Inflammatory macrophage treated with lipopolysaccharide for 4 hours (primary cell): ENCODE data around the gene FIGNL1.

Source experiments
- DNase-seq: peaks from one replicate; pipeline ENCODE4 v3.0.0-alpha.2; 2020

FIGNL1 gene

GRCh38 chr7:50449881-50450589 lies at the start of gene FIGNL1:
TSS of gene FIGNL1 (minus strand) at chr7:50450350. CDS start at chr7:50447287, 3,063 bp downstream.
- peak; percentile 77 for DNase-seq

GRCh38 chr7:50499092-50499491 lies 48.9 kb upstream of the FIGNL1 start:
- no peak for DNase-seq

- DNase-seq: no peak
Measured at GRCh38 chr7:50497968-50498367, 47.8 kb upstream of the FIGNL1 start.

- DNase-seq: no peak
Measured at GRCh38 chr7:50497068-50497642, 47.0 kb upstream of the FIGNL1 start.

- no peak for DNase-seq
Measured at GRCh38 chr7:50496569-50496968, 46.4 kb upstream of the FIGNL1 start.

- no peak for DNase-seq
Measured at GRCh38 chr7:50495746-50496145, 45.6 kb upstream of the FIGNL1 start.

- DNase-seq: no peak
Measured at GRCh38 chr7:50492770-50493519, 42.8 kb upstream of the FIGNL1 start.

GRCh38 chr7:50491943-50492342 lies 41.8 kb upstream of the FIGNL1 start:
- DNase-seq: no peak

- no peak for DNase-seq
Measured at GRCh38 chr7:50491209-50491608, 41.1 kb upstream of the FIGNL1 start.

- DNase-seq: no peak
Measured at GRCh38 chr7:50488379-50488778, 38.2 kb upstream of the FIGNL1 start.

GRCh38 chr7:50486512-50486911 lies 36.4 kb upstream of the FIGNL1 start:
- DNase-seq: no peak

- DNase-seq: no peak
Measured at GRCh38 chr7:50481867-50482266, 31.7 kb upstream of the FIGNL1 start.

- no peak for DNase-seq
Measured at GRCh38 chr7:50480797-50481196, 30.6 kb upstream of the FIGNL1 start.

- DNase-seq: no peak
Measured at GRCh38 chr7:50479743-50480517, 29.8 kb upstream of the FIGNL1 start.

GRCh38 chr7:50477640-50478039 lies 27.5 kb upstream of the FIGNL1 start:
- no peak for DNase-seq

GRCh38 chr7:50476953-50477625 lies 26.9 kb upstream of the FIGNL1 start:
- no peak for DNase-seq

GRCh38 chr7:50475340-50475739 lies 25.2 kb upstream of the FIGNL1 start:
- DNase-seq: no peak

- no peak for DNase-seq
Measured at GRCh38 chr7:50474382-50475160, 24.4 kb upstream of the FIGNL1 start.

GRCh38 chr7:50473531-50473930 lies 23.4 kb upstream of the FIGNL1 start:
- no peak for DNase-seq

GRCh38 chr7:50472427-50472826 lies 22.3 kb upstream of the FIGNL1 start:
- DNase-seq: no peak

- no peak for DNase-seq
Measured at GRCh38 chr7:50471970-50472369, 21.8 kb upstream of the FIGNL1 start.
